ENCODE results near the gene C9. TPM values are rescaled to one million over a fixed set of nuclear protein-coding genes. Genes with fewer than 3 reads are reported as not detected.

C9 gene
- total RNA-seq, 5 donors from 2014 or later (not counting 1 experiment from before 2014, with no cell fraction given) = 0.41 to 0.59 (median 0.44) TPM; not detected in 2

GRCh38 chr5:39360471-39361111 lies 3.7 kb downstream of the C9 start:
- ATAC-seq (replicated peaks in 1 of 4) (no peak), DNase-seq (no peak)
- no peak overlapping the region for H3K27ac Mint-ChIP-seq
- Histone ChIP-seq H3K9me3 (no peaks in the 10 kb centered on the region), H3K36me3 (ENCODE audit: control insufficient read depth in 2 of 2, extremely low read depth in 1 of 2, insufficient read depth in 1 of 2, low read length in 1 of 2) (no peaks in the 10 kb centered on the region), H3K27me3 (replicated peaks in 1 of 2; ENCODE audit: control insufficient read depth in 2 of 2, extremely low read depth in 1 of 2, insufficient read depth in 2 of 2, low read length in 1 of 2) (no peaks in the 10 kb centered on the region), H3K27ac (ENCODE audit: low read length) (no peak overlapping the region), H3K4me1 (ENCODE audit: control insufficient read depth in 1 of 2, extremely low read depth in 1 of 2, insufficient read depth in 2 of 2, low read length in 2 of 2) (no peaks in the 10 kb centered on the region), H3K4me3 (ENCODE audit: control insufficient read depth in 1 of 2, extremely low read depth in 1 of 2, low read length in 1 of 2) (no peak overlapping the region)
- H3K4me3 Mint-ChIP-seq = no peak overlapping the region
- H3K27me3 Mint-ChIP-seq = no peaks in the 10 kb centered on the region
- ChIA-PET CTCF (no interaction called here), POLR2A (no interaction called here)
- no peaks in the 10 kb centered on the region for H3K36me3 Mint-ChIP-seq
- H3K9me3 Mint-ChIP-seq = peaks cover 0 to 5% (median 0%) of the 10 kb centered on the region in 3 donors
- no CpG with 5 or more reads among the region's 5 CpGs for WGBS (ENCODE audit: insufficient coverage)
- peaks cover 0 to 2% (median 0%) of the 10 kb centered on the region in 3 donors for H3K4me1 Mint-ChIP-seq

- WGBS (ENCODE audit: insufficient coverage) = no CpG with 5 or more reads among the region's 3 CpGs
- H3K9me3 Mint-ChIP-seq = peaks cover 10 to 20% (median 12%) of the 10 kb centered on the region in 3 donors
- Histone ChIP-seq H3K4me1 (ENCODE audit: control insufficient read depth in 1 of 2, extremely low read depth in 1 of 2, insufficient read depth in 2 of 2, low read length in 2 of 2) (no peaks in the 10 kb centered on the region), H3K36me3 (ENCODE audit: control insufficient read depth in 2 of 2, extremely low read depth in 1 of 2, insufficient read depth in 1 of 2, low read length in 1 of 2) (no peaks in the 10 kb centered on the region), H3K27ac (ENCODE audit: low read length) (no peak overlapping the region), H3K27me3 (replicated peaks in 1 of 2; ENCODE audit: control insufficient read depth in 2 of 2, extremely low read depth in 1 of 2, insufficient read depth in 2 of 2, low read length in 1 of 2) (no peaks in the 10 kb centered on the region), H3K4me3 (ENCODE audit: control insufficient read depth in 1 of 2, extremely low read depth in 1 of 2, low read length in 1 of 2) (no peak overlapping the region), H3K9me3 (no peaks in the 10 kb centered on the region)
- ChIA-PET POLR2A (no interaction called here), CTCF (interaction anchor here in 1 of 2 donors (1.2 kb wide), 1 partner anchor 20 kb away, joined by 3 read pairs; no protein-coding TSS in a partner anchor)
- DNase-seq = no peak
- no peaks in the 10 kb centered on the region for H3K27me3 Mint-ChIP-seq
- no peak overlapping the region for H3K4me3 Mint-ChIP-seq
- peaks cover 0 to 2% (median 0%) of the 10 kb centered on the region in 3 donors for H3K4me1 Mint-ChIP-seq
- no peak for ATAC-seq (replicated peaks in 1 of 4)
- no peaks in the 10 kb centered on the region for H3K36me3 Mint-ChIP-seq
- H3K27ac Mint-ChIP-seq = no peak overlapping the region
These were observed 8.0 kb downstream of the C9 start for GRCh38 chr5:39356263-39356662.

- no peaks in the 10 kb centered on the region for H3K27me3 Mint-ChIP-seq
- Histone ChIP-seq H3K27ac (ENCODE audit: low read length) (no peak overlapping the region), H3K9me3 (no peaks in the 10 kb centered on the region), H3K27me3 (replicated peaks in 1 of 2; ENCODE audit: control insufficient read depth in 2 of 2, extremely low read depth in 1 of 2, insufficient read depth in 2 of 2, low read length in 1 of 2) (no peaks in the 10 kb centered on the region), H3K4me1 (ENCODE audit: control insufficient read depth in 1 of 2, extremely low read depth in 1 of 2, insufficient read depth in 2 of 2, low read length in 2 of 2) (no peaks in the 10 kb centered on the region), H3K36me3 (ENCODE audit: control insufficient read depth in 2 of 2, extremely low read depth in 1 of 2, insufficient read depth in 1 of 2, low read length in 1 of 2) (no peaks in the 10 kb centered on the region), H3K4me3 (ENCODE audit: control insufficient read depth in 1 of 2, extremely low read depth in 1 of 2, low read length in 1 of 2) (no peak overlapping the region)
- H3K27ac Mint-ChIP-seq = no peak overlapping the region
- DNase-seq (no peak), ATAC-seq (replicated peaks in 1 of 4) (no peak)
- H3K36me3 Mint-ChIP-seq = no peaks in the 10 kb centered on the region
- H3K4me1 Mint-ChIP-seq = no peaks in the 10 kb centered on the region
- POLR2A ChIA-PET = no interaction called here
- CTCF ChIA-PET = interaction anchor here (0.6 to 1.4 kb wide), 3 partner anchors 17 to 21 kb away, joined by 3 to 4 read pairs (median 3); no protein-coding TSS in a partner anchor
- no CpG with 5 or more reads among the region's 3 CpGs for WGBS (ENCODE audit: insufficient coverage)
- peaks cover 10 to 26% (median 15%) of the 10 kb centered on the region in 3 donors for H3K9me3 Mint-ChIP-seq
- no peak overlapping the region for H3K4me3 Mint-ChIP-seq
These were observed 9.0 kb downstream of the C9 start for GRCh38 chr5:39355324-39355723.

GRCh38 chr5:39353717-39354399 lies 10.4 kb downstream of the C9 start:
- no peak for DNase-seq
- no peak for ATAC-seq (replicated peaks in 1 of 4)
- WGBS (ENCODE audit: insufficient coverage) = no CpG with 5 or more reads among the region's 1 CpG
- H3K4me3 Mint-ChIP-seq = no peak overlapping the region
- ChIA-PET POLR2A (no interaction called here), CTCF (interaction anchor here (0.6 to 1.5 kb wide), 4 partner anchors 18 to 965 kb away, joined by 3 to 6 read pairs (median 5); no protein-coding TSS in a partner anchor)
- H3K27me3 Mint-ChIP-seq = no peaks in the 10 kb centered on the region
- H3K36me3 Mint-ChIP-seq = no peaks in the 10 kb centered on the region
- Histone ChIP-seq H3K4me3 (ENCODE audit: control insufficient read depth in 1 of 2, extremely low read depth in 1 of 2, low read length in 1 of 2) (no peak overlapping the region), H3K36me3 (ENCODE audit: control insufficient read depth in 2 of 2, extremely low read depth in 1 of 2, insufficient read depth in 1 of 2, low read length in 1 of 2) (no peaks in the 10 kb centered on the region), H3K27ac (ENCODE audit: low read length) (no peak overlapping the region), H3K27me3 (replicated peaks in 1 of 2; ENCODE audit: control insufficient read depth in 2 of 2, extremely low read depth in 1 of 2, insufficient read depth in 2 of 2, low read length in 1 of 2) (no peaks in the 10 kb centered on the region), H3K4me1 (ENCODE audit: control insufficient read depth in 1 of 2, extremely low read depth in 1 of 2, insufficient read depth in 2 of 2, low read length in 2 of 2) (no peaks in the 10 kb centered on the region), H3K9me3 (no peaks in the 10 kb centered on the region)
- no peak overlapping the region for H3K27ac Mint-ChIP-seq
- H3K4me1 Mint-ChIP-seq = no peaks in the 10 kb centered on the region
- H3K9me3 Mint-ChIP-seq = peaks cover 19 to 29% (median 23%) of the 10 kb centered on the region in 3 donors

GRCh38 chr5:39352951-39353350 lies 11.3 kb downstream of the C9 start:
- 82% methylated on average over 1 of the region's 1 CpG for WGBS (ENCODE audit: insufficient coverage)
- no peak for ATAC-seq (replicated peaks in 1 of 4)
- peaks cover 19 to 29% (median 23%) of the 10 kb centered on the region in 3 donors for H3K9me3 Mint-ChIP-seq

GRCh38 chr5:39352170-39352569 lies 12.1 kb downstream of the C9 start:
- ChIA-PET POLR2A (no interaction called here), CTCF (no interaction called here)
- DNase-seq = no peak
- H3K27ac ChIP-seq (ENCODE audit: low read length) = no peak overlapping the region
- H3K27me3 ChIP-seq (replicated peaks in 1 of 2; ENCODE audit: control insufficient read depth in 2 of 2, extremely low read depth in 1 of 2, insufficient read depth in 2 of 2, low read length in 1 of 2) = no peaks in the 10 kb centered on the region
- WGBS (ENCODE audit: insufficient coverage) = 100% methylated on average over 1 of the region's 2 CpGs
- H3K9me3 Mint-ChIP-seq = peaks cover 19 to 29% (median 23%) of the 10 kb centered on the region in 3 donors
- no peak overlapping the region for H3K4me3 ChIP-seq (ENCODE audit: control insufficient read depth in 1 of 2, extremely low read depth in 1 of 2, low read length in 1 of 2)
- no peaks in the 10 kb centered on the region for H3K36me3 Mint-ChIP-seq
- H3K4me1 Mint-ChIP-seq = no peaks in the 10 kb centered on the region
- H3K27ac Mint-ChIP-seq = no peak overlapping the region
- H3K36me3 ChIP-seq (ENCODE audit: control insufficient read depth in 2 of 2, extremely low read depth in 1 of 2, insufficient read depth in 1 of 2, low read length in 1 of 2) = no peaks in the 10 kb centered on the region
- ATAC-seq (replicated peaks in 1 of 4) = no peak
- peaks cover 0 to 2% of the 10 kb centered on the region in 2 donors for H3K27me3 Mint-ChIP-seq
- no peaks in the 10 kb centered on the region for H3K4me1 ChIP-seq (ENCODE audit: control insufficient read depth in 1 of 2, extremely low read depth in 1 of 2, insufficient read depth in 2 of 2, low read length in 2 of 2)
- no peaks in the 10 kb centered on the region for H3K9me3 ChIP-seq
- no peak overlapping the region for H3K4me3 Mint-ChIP-seq

More at GRCh38 chr5:39352951-39353350, 11.3 kb downstream of the C9 start:
- no peak overlapping the region for H3K4me3 ChIP-seq (ENCODE audit: control insufficient read depth in 1 of 2, extremely low read depth in 1 of 2, low read length in 1 of 2)
- no peaks in the 10 kb centered on the region for H3K36me3 Mint-ChIP-seq
- H3K4me1 Mint-ChIP-seq = no peaks in the 10 kb centered on the region
- H3K9me3 ChIP-seq = no peaks in the 10 kb centered on the region
- no peaks in the 10 kb centered on the region for H3K36me3 ChIP-seq (ENCODE audit: control insufficient read depth in 2 of 2, extremely low read depth in 1 of 2, insufficient read depth in 1 of 2, low read length in 1 of 2)
- H3K4me3 Mint-ChIP-seq = no peak overlapping the region
- H3K27me3 ChIP-seq (replicated peaks in 1 of 2; ENCODE audit: control insufficient read depth in 2 of 2, extremely low read depth in 1 of 2, insufficient read depth in 2 of 2, low read length in 1 of 2) = no peaks in the 10 kb centered on the region
- no peak overlapping the region for H3K27ac Mint-ChIP-seq
- DNase-seq = no peak
- CTCF ChIA-PET = interaction anchor here in 1 of 2 donors (0.6 kb wide), 1 partner anchor 195 kb away, joined by 3 read pairs; no protein-coding TSS in a partner anchor
- POLR2A ChIA-PET = no interaction called here
- no peaks in the 10 kb centered on the region for H3K4me1 ChIP-seq (ENCODE audit: control insufficient read depth in 1 of 2, extremely low read depth in 1 of 2, insufficient read depth in 2 of 2, low read length in 2 of 2)
- H3K27me3 Mint-ChIP-seq = no peaks in the 10 kb centered on the region
- H3K27ac ChIP-seq (ENCODE audit: low read length) = no peak overlapping the region
